NOMO-1 (cell line): ENCODE measurements around the gene ZBTB46.
"Not testable (repeated sequence)": the region's sequence is repeated elsewhere in the genome, so short reads cannot be mapped to it uniquely, and the experiment has no call there.

Experiments used
- DNase-seq, 2 experiments: peaks; one replicate each; lab custom pipeline; 2025; ENCODE audit not compliant: unreplicated experiment in 2 of 2; lab: John Stamatoyannopoulos, UW

ZBTB46 gene

DNA sequence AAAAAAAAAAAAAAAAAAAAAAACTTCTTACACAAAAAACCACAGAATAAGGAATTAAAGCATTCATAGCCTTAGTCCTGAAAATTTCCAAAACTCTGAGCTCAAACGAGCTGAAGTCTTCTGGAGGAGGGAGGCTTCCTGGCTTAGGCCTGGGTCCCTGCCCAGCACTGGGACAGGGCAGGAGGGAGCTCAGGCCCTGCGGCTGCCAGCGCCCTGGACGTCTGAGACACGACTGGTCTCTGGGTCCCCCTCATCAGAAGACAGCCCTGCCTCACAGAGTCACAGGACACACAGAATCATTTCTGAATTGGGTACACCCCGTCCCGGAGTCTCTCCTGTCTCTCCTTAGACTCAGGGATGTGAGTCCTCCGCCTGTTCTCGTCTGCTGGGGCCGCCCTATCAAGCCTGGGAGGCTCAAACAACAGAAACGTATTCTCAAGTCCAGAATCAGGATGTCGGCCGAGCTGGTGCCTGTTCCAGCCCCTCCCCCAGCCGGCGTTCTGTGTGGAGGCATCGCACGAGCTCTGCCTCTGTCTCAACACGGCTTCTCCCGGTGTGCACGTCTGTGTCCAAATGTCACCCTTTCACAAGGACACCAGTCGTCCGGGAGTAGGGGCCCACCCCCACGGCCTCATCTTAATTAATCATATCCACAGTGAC is 39.4 kb downstream of the ZBTB46 start:
- DNase-seq, result no peak

GRCh38 chr20:63790572-63791168 is 40.4 kb downstream of the ZBTB46 start:
- no peak for DNase-seq

GRCh38 chr20:63789836-63790571 is 41.1 kb downstream of the ZBTB46 start:
- DNase-seq, result no peak

DNA sequence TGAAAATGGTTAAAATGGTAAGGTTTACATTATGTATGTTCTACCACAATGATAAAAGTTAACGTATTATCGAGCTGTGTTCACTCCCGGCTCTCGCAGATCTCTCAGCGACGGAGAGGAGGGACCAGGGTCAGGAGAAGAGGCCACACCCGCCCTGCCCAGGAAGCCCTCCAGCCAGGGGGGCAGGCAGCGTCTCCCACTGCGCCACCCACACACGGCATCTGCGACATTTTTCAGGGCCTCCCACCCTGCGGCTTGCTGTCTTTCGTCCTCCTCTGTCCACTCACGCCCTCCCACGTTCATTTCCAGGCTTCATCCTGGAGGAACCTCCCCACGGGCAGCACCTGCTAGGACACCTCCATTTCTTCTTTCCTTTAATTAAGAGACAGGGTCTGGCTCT is 43.3 kb downstream of the ZBTB46 start:
- DNase-seq, result no peak

- no peak for DNase-seq
These were observed 43.8 kb downstream of the ZBTB46 start for GRCh38 chr20:63787302-63787701.

- DNase-seq, result no peak
These were observed 45.4 kb downstream of the ZBTB46 start for GRCh38 chr20:63785691-63786131.

DNA sequence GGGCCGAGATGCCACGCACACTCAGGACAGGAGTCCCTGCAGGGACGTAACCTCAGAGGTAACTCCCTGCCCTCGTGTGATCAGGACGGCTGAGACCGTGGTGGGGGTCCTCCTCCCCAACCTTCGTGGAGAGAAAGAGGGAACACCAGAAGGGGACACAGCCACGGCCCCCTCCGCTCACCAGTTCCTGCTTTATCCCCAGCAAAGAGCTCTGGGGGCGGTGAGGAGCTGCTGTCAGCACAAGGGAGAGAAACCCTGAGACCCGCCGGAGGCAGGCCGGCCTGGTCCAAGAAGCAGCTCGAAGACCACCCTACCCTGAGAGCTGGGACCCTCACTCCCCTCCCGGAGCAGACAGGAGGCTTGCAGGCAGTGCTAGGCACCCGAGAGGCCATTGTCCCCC is 47.1 kb downstream of the ZBTB46 start:
- no peak for DNase-seq

DNA sequence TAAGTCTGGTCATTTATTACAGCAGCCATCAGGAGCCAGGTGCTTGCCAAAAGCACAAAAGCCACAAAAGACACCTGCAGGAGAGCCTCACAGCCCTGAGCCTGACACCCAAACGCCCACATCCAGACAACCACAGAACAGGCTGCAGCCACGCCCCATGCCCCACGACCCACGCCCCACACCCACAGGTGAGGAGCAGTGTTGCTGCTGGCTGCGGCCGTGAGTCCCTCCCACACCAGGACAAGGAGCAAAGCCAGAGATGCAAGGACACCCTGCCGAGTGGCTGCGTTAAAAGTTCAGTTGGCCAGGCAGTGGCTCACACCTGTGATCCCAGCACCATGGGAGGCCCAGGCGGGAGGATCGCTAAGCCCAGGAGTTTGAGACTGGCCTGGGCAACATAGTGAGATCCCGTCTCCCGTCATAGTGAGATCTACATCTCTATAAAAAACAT is 48.5 kb downstream of the ZBTB46 start:
- DNase-seq, result no peak

DNA sequence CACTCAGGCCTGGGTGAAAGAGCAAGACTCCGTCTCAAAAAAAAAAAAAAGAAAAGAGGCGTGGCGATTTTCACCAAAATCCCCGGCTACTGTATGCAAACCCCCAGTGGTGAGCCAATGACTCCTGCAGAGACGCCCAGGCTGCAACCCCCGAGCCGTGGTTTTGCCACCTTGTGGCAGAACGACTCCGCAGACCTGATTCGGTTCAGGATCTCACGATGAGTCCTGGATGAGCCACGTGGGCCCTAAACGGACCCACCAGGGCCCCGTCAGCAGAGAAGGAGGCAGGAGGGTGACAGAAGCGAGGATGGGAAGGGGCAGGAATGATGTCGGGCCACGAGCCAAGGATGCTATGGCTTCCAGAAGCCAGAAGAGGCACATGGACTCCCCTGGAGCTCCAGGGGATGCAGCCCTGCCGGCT is 49.0 kb downstream of the ZBTB46 start:
- no peak for DNase-seq

DNA sequence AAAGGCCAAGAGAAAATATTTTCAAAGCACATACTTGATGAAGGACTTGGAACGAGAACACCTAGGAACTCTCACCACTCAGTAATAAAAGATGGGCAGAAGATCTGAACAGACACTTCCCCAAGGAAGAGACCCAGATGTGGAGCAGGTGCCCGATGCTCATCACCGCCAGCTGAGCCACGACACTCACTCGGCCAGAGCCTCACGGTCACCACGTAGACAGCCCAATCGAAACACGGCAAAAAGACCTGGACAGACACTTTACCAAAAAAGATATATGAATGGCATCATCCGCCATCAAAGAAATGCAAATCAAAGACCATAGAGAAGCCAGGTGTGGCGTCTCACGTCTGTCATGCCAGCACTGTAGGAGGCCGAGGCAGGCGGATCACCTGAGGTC is 49.9 kb downstream of the ZBTB46 start:
- no peak for DNase-seq

GRCh38 chr20:63778857-63779256 is 52.2 kb downstream of the ZBTB46 start:
- DNase-seq, result no peak

- DNase-seq, result no peak
These were observed 52.9 kb downstream of the ZBTB46 start for GRCh38 chr20:63778034-63778752.

GRCh38 chr20:63777614-63778013 is 53.5 kb downstream of the ZBTB46 start:
- no peak for DNase-seq

- not testable (repeated sequence) for DNase-seq
These were observed 54.2 kb downstream of the ZBTB46 start for GRCh38 chr20:63776875-63777274.

- DNase-seq, result no peak
These were observed 55.7 kb downstream of the ZBTB46 start for GRCh38 chr20:63775096-63775978.

DNA sequence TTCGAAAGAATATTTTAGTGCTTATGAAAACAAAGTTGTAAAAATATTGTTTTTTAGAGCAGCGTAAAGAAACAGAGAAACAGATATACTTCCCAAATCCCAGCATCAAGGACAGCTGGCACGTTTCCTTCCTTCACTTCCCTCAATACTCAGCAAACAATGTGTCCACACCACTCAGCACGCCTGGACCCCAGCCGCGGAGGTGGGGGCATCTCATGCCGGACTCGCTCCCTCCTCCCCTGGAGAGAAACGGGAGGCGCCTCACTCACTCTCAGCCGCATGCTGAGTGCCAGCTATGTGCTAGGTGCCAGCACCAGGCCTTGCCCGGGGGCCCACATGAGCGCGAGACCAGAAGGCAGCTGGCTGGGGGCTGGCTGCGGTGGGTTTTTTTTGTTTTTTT is 56.8 kb downstream of the ZBTB46 start:
- no peak for DNase-seq

GRCh38 chr20:63773571-63774241 is 57.4 kb downstream of the ZBTB46 start:
- DNase-seq, result no peak

- DNase-seq, result peak; percentile 7 to 27
These were observed 58.1 kb downstream of the ZBTB46 start for GRCh38 chr20:63772781-63773518.
